HS-27A (cell line): ENCODE measurements around the gene SOS2.
"Not testable (repeated sequence)": the region's sequence is repeated elsewhere in the genome, so short reads cannot be mapped to it uniquely, and the experiment has no call there.

ENCODE experiments used
- DNase-seq: peaks from one replicate; pipeline ENCODE4 v3.0.0-alpha.2; 2012; ENCODE audit warnings: low read depth, missing footprints

SOS2 gene

DNA sequence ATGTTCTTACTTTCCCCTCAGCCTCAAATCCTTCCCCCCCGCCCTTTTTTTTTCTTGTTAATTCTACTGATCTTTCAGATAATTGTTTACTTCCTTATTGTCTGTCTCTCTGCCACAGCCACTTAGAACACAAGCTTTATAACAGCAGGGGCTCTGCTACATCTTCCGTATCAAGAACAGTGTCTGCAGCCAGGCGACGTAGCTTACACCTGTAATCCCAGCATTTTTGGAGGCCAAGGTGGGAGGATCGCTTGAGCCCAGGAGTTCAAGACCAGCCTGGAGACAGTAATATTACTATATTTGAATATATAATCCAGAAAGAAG lies 5.4 kb downstream of the SOS2 start:
- DNase-seq, result no peak

DNA sequence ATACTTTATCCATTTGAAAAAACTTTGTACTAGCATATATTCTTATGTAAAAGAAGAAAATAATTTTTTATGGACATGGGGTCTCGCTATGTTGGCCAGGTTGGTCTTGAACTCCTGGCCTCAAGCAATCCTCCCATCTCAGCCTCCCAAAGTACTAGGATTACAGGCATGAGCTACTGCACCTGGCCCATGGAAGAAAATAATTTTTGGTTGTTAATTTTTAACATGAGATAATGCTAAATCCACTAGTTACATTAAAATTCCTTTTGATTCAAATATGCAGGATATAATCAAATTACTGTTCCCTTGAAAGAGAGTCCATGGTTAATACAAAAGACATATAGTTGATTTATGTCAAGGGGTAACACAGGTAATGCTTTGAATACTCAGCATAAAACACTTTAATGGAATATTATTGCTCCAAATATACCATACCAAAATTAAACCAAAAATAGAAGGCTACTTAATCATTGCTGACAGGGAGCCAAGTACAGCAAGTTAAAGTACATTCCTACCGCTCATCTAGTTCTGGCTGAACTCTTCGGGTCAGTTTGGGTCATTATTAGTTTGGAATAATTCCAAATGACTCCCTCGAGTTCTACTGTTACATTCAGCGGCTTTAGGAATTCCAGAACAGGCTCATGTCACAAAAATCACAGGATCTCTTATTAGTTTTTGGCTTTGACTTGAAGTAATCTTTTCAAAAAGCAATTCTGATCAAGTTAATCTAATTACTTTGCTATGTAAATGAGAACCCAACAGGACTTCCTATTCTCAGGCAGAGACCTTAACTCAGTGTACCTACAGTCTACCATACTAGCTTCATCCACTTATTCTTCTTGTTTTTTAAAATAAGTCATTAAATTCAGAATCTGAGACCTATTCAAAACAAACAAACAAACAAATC lies 6.1 kb downstream of the SOS2 start:
- DNase-seq, result peak; percentile 75

DNA sequence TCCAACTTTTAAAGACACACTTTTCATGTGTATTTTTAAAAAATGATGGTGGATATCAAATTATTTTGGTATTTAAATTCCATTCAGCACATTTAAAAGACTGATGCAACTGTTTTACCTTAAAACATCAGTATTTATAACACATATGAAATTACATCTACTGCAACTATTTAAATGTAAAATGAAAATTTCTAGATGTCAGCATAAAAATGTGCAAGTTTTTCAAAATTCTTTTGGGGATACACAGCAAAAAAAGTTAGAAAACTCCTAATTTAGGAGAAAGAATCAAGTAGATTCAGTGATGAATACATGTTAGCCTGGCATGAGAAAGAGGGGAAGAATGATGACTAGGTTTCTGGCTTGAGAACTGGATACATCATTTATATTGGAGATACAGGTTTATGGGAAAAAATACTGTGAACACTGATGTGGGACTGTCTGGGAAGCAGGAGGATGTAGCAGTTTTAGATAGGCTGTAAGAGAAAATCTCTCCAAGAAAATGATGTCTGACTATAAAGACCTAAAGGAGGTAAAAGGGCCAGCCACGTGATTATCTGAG lies 9.2 kb downstream of the SOS2 start:
- no peak for DNase-seq

DNA sequence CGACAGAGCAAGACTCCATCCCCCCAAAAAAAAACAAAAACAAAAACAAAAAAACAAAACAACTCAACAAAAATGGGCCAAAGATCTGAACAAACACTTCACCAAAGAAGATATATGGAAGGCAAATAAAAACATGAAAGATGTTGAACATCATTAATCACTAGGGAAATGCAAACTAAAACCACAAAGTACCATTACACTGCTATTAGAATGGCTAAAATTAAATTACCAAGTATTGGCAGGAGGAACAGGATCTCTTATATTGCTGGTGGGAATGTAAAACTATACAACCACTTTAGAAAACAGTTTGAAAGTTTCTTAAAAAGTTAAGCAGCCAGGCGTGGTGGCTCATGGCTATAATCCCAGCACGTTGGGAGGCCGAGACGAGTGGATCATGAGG lies 12.9 kb downstream of the SOS2 start:
- no peak for DNase-seq

DNA sequence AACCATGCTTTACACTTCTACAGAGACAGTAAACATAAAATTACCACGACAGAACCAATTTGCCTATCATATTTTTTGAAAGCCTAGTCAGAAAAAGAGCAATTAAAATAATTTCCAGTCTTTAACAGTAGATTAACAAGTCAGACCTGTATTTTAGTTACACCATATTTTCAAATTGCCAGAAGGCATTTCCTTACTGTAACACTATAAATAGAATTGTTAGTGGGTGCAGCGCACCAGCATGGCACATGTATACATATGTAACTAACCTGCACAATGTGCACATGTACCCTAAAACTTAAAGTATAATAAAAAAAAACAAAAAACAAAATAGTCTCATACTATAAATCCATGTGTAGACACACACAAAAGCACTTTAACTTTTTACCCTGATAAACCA lies 16.0 kb downstream of the SOS2 start:
- DNase-seq, result no peak

DNA sequence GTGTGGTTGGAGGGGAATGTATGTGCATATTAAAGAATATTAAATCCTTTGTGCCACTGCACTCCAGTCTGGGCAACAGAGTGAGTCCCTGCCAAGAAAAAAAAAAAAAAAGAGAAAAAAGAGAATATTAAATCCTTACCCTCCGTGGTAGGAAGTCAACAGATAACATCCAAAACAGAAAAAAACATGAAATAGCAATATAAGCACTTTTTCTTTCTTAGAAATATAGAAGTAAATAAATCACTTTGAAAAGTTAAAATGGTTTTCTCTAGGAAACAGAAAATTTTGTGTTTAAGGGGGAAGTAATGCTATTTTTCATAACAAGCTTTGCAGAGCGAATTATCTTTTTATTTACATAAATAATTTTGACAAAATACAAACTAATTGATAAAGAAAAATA lies 17.6 kb downstream of the SOS2 start:
- no peak for DNase-seq

DNA sequence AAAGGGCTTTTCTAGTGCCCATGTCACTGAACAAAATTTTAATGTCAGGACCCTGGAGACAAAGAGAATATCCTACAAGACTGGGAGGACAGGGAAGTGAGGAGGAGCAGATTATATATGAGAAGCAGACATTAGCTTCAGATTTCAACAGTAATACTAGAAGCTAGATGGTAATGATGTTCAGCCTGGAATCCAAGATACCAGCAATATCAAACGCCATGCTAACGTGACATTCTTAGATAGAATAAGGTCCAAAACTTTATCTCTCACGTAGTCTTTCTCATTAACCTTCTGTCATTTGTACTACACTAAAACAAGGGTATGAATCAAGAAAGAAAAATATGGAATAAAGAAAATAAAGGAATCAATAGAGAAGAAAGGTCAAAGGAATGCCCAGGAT lies 18.7 kb downstream of the SOS2 start:
- no peak for DNase-seq

DNA sequence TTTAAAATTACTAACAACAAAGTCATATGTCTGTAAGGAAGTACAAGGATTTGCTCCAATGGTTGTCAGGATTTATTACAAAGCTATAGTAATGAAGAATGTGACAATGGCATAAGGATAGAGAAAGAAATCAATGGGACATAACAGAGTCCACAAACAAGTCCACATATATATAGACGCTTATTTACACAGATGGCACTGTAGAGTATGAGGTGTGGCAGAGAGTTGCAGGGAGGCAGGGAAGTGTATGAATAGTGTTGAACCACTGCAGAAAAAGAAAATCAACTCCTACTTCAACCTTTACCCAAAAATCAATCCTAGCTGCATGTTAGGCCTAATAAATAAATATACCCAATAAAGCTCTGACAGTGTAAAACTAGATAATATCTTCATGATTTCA lies 21.3 kb downstream of the SOS2 start:
- DNase-seq, result no peak

DNA sequence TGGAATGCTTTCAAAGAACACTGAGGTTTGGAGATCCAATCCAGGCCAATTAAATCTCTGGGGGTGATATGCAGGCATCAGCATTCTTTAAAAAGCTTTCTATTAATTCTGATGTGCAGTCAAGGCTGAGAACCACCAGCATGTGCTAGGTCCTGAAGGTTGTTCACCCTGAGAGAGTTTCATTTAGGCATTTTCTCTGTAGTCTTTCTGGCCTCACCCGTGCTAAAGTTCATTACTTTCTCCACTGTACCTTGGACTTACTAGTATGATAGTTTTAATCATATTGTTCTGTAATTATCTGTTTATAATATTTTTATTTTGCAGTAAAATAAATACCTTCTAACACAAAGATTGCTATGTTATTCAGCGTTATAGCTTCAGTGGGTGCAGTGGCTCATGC lies 32.9 kb downstream of the SOS2 start:
- DNase-seq, result no peak

DNA sequence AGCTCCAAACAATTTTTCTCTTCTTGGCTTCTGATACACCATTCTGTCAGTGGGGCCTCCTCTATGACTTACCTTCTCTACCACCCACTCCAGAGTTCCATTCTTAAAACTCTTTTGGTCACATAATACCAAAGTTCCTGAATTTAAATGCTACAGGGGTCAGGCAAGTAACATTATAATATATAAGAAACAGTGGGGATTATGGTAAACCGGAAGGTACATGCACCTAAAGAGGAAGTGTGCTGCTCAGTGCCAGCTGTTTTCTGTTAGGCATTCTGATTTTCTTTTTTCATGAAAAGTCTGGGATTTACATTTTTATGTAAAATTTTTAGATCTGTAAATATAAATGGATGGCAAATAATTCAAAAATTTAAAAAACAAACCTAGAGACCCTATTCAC lies 39.9 kb downstream of the SOS2 start:
- DNase-seq, result no peak

DNA sequence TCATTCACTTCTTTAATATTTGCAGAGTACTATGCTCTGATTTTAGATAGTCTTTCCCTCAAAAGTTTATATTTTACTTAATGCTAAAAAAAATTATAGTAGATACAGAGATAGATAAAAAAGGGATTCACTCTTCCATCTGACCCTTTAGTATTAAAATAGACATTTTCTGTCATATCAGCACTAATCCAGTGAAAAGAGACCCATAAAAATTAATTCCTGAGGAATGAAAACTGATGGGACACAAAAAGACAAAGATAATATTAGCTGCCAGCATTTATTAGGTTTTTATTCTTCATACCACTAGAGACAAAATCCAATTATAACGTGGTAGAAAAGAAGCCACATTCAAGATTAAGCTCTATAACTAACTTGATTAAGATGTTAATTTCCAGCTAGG lies 45.3 kb downstream of the SOS2 start:
- DNase-seq, result no peak

DNA sequence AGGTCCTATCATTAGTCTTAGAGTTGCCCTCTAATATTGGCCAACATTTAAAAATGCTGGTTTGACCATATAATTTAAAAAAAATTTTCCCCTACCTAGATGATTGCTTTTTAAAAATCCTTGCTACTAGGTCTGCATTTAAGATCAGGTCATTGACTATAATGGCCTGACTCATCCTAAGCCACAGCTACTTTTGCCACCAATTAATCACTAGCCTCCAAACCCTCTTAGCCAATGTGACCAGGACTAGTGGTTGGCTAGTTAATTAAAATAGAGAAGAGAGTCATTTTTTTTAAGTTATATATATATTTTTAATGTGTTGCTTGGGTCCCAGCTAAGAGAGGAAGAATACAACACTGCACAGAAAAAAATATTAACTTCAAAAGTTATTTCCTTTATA lies 57.5 kb downstream of the SOS2 start:
- no peak for DNase-seq

DNA sequence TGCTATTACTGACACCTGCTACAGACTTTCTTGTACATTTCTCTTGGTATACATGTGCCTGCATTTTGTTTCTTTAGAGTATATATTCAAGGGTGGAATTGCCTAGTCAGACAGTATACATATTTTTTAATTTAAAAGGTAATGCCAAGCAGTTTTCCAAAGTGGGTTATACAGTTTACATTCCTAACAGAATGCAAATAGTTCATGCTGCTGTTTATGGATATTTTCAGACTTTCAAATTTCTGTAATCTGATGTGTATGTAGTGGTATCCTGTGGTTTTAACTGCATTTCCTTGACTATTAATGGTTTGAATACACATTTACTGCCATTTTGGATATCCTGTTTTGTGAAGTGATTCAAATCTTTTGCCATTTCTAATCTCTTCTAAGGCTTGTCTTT lies 59.5 kb downstream of the SOS2 start:
- no peak for DNase-seq

DNA sequence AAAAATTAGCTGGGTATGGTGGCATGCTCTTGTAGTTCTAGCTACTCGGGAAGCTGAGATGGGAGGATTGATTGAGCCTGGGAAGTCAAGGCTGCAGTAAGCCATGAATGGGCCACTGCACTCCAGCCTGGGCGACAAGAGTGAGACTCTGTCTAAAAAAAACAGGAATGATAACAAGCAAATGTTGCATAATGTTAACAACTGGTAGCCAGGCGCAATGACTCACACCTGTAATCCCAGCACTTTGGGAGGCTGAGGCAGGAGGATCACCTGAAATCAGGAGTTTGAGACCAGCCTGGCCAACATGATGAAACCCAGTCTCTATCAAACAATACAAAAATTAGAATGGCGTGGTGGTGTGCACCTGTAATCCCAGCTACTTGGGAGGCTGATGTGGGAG lies 64.0 kb downstream of the SOS2 start:
- DNase-seq, result not testable (repeated sequence)

DNA sequence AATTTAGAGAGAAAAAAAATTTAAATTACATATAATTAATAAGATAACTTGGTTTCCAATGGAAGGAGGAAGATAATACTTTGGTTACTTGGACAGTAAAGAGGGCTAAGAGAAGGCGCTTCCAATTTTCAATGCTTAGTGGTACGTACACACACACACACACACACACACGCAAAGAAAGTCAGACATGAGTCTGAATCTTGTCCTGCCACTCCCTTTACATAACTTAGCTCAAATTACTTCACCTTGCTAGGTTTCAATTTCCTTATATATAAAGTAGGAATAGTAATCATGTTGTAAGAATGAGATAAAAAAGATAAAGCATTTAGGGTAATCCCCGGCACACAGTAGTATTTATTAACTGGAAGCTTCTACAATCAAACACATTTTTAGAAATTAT lies 75.3 kb downstream of the SOS2 start:
- DNase-seq, result no peak

DNA sequence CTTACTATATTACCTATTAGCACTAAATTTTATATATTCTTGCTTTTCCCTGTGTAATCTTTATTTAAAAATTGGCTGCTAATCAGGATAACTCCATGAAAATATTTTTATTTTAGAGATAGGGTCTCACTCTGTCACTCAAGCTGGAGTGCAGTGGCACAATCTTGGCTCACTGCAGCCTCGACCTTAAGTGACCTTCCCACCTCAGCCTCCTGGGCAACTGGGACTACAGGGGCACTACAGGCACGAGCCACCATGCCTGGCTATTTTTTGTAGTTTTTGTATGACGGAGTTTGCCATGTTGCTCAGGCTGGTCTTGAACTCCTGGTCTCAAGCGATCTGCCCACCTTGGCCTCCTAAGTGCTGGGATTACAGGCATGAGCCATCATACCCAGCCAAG lies 82.6 kb downstream of the SOS2 start:
- DNase-seq, result no peak

DNA sequence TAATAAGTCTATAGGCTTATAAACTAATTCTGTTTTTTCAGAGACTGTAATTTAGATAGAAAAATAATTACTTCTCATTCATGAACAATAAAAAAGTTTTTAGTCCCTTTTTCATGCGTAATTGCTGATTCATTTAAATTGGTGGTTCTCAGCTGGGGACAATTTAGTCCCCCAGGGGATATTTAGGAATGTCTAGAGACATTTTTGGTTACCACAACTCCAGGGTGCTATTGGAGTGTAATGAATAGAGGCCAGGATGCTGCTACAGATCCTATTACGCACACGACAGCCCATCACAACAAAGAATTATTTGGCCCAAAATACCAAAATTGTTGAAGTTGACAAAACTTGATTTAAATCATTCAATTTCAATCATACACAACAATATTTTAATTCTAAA lies 92.2 kb downstream of the SOS2 start:
- no peak for DNase-seq

DNA sequence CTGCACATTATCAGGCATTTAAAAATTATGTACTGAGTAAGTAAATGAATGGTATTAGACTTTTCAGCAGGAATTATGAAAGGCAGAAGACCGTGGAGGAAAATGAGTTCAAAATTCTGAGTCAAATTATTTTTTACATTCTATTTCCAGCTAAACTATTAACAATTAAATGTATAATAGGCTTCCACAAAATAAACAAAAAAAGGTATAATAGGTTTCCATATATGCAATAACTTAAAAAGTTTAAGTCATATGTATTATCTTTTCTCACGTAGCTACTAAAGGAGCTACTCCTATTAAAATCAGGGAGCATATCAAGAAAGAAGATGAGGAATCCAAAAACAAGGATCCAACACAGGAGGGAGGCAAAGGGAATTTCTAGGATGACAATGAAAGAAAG lies 103.6 kb downstream of the SOS2 start:
- no peak for DNase-seq

DNA sequence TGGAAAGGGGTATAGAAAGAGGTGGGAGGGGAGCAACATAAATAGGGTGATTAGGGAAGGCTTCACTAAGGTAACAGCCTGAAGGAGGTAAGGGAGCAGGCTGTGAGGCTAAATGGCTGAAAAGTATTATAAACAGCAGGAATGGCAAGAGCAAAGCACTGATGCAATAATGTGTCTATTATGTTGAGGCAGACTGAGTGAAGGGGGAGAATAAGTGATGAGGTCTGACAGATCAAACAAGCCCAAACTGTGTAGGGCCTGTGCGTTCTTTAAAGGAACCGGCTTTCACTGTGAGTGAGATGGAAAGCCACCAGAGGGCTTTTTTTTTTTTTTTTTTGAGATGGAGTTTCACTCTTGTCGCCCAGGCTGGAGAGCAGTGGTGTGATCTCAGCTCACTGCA lies 108.3 kb downstream of the SOS2 start:
- DNase-seq, result no peak

DNA sequence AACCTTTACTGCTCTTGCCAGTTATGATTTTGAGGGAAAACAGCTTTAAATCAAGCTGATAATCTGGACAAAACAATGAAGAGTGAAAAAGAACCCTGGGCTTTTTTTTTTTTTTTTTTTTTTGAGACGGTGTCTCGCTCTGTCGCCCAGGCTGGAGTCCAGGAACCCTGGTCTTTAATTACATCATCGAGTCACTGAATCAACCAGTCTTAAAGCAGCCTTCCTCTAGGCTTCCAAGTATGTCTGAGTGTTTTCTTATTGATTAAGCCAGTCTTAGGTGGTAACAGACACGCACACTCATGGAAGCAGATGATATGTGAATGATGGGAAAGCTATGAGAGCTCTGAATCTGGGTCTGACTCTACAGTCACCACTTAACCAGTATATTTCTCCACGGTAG lies 109.1 kb downstream of the SOS2 start:
- no peak for DNase-seq

DNA sequence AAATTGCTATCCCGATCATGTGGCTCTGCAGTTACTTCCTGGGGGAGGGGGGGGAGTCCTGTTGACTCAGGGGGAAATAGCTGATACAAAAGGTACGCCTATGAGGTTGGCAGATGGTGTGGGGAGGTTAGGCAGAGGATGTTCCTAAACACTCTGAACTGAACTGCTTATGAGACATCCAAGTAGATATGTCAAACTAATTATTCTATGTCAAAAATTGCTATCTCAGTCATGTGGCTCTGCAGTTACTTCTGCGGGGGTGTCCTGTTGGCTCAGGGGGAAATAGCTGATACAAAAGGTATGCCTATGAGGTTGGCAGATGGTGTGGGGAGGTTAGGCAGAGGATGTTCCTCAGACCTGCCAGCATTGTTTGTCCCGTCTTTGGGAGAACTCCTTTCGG lies 109.9 kb downstream of the SOS2 start:
- no peak for DNase-seq

DNA sequence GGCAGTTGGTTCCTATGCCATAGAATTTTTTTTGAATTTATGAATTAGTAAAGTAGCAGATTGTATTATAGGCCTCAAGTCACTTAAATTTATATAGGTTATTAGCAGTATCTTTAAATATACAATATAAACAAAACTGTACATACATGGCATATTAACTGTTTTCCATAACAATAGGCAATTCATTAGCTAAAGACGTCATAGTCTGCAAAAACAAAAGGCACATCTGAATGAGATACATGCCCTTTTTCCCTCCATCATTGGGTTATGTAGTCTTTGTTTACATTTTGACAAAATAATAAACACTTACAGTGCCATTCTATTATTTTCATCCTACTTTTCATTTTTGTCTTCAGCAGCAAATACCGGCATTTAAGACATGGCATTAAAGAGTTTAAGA lies 113.9 kb downstream of the SOS2 start:
- no peak for DNase-seq

DNA sequence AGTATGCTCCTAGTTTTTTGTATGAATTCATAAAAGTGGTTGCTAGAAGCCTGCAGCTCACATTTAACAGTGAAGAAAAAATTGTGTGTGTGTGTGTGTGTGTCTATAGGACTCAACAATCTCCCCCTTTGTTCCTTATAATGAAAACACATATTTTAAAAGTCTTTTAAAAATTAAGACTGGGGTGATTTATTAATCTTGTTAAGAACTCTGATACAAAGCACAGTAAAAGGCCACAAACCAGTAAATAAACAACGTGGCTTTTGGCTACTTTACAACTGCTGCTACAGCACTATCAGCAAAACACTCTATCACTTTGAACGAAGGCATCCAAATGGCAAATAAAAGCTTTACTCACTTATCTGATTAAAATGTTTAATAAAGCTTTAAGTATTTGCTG lies 114.4 kb downstream of the SOS2 start:
- no peak for DNase-seq
